GM19025 (cell line): ENCODE measurements around the gene STYX.

ENCODE experiments used
- ATAC-seq: cut with Tn5 transposase; IDR thresholded peaks from one replicate; pipeline ENCODE4 v1.9.1; 2021; ENCODE audit warnings: mild to moderate bottlenecking, low read depth, moderate library complexity; ENCODE audit not compliant: unreplicated experiment

Gene STYX

GRCh38 chr14:52783206-52783605, 53.2 kb downstream of the STYX start:
- ATAC-seq = no peak

GRCh38 chr14:52786887-52787286, 56.9 kb downstream of the STYX start:
- ATAC-seq = no peak

GRCh38 chr14:52789118-52789517, 59.2 kb downstream of the STYX start:
- no peak for ATAC-seq

- no peak for ATAC-seq
Measured at GRCh38 chr14:52790011-52790755, 60.2 kb downstream of the STYX start.

- no peak for ATAC-seq
Measured at GRCh38 chr14:52790756-52791222, 60.8 kb downstream of the STYX start.

- ATAC-seq = peak; percentile 91
Measured at GRCh38 chr14:52791223-52792096, 61.5 kb downstream of the STYX start, which contains the start of gene GNPNAT1. GNPNAT1 (minus strand) TSS chr14:52791607; CDS start chr14:52784650, 6,957 bp downstream.

GRCh38 chr14:52792097-52792415, 62.1 kb downstream of the STYX start:
- ATAC-seq = no peak

- ATAC-seq = no peak
Measured at GRCh38 chr14:52793061-52793460, 63.1 kb downstream of the STYX start.

- no peak for ATAC-seq
Measured at GRCh38 chr14:52797653-52798052, 67.7 kb downstream of the STYX start.

GRCh38 chr14:52798826-52799225, 68.9 kb downstream of the STYX start:
- no peak for ATAC-seq

GRCh38 chr14:52801014-52801712, 71.2 kb downstream of the STYX start:
- ATAC-seq = no peak

- no peak for ATAC-seq
Measured at GRCh38 chr14:52802597-52802996, 72.6 kb downstream of the STYX start.

- no peak for ATAC-seq
Measured at GRCh38 chr14:52806115-52806514, 76.1 kb downstream of the STYX start.

GRCh38 chr14:52808101-52808500, 78.1 kb downstream of the STYX start:
- ATAC-seq = no peak

- ATAC-seq = no peak
Measured at GRCh38 chr14:52821805-52822250, 91.9 kb downstream of the STYX start.

GRCh38 chr14:52824462-52824861, 94.5 kb downstream of the STYX start:
- no peak for ATAC-seq
